Mesothelial cell of epicardium (in vitro differentiated cells): ENCODE data around the gene SERAC1. TPM values are rescaled to one million over a fixed set of nuclear protein-coding genes. Genes with fewer than 3 reads are reported as not detected.

Experiments used
- DNase-seq, 2 experiments: peaks; one replicate each; pipeline ENCODE4 v3.0.0; 2021; ENCODE audit warnings: low spot score in 2 of 2; ENCODE audit not compliant: unreplicated experiment in 2 of 2
- H3K27ac Mint-ChIP-seq: 2 replicates; pipeline ENCODE4 v1.8.0; 2021; ENCODE audit warnings: mixed read lengths
- H3K27me3 Mint-ChIP-seq: 2 replicates; pipeline ENCODE4 v1.8.0; 2021; ENCODE audit warnings: low read depth, mixed read lengths
- H3K36me3 Mint-ChIP-seq: 2 replicates; pipeline ENCODE4 v1.8.0; 2021; ENCODE audit warnings: mixed read lengths
- H3K4me1 Mint-ChIP-seq: 2 replicates; pipeline ENCODE4 v1.8.0; 2021; ENCODE audit warnings: mixed read lengths
- H3K4me3 Mint-ChIP-seq: 2 replicates; pipeline ENCODE4 v1.8.0; 2021; ENCODE audit warnings: mild to moderate bottlenecking, moderate library complexity, mixed read lengths
- H3K9me3 Mint-ChIP-seq: 2 replicates; pipeline ENCODE4 v1.8.0; 2021; ENCODE audit warnings: mixed read lengths
- total RNA-seq: library from RNA; stranded (reverse); gene quantifications from 3 replicates; pipeline ENCODE4 v1.2.1, GENCODE V29; 2021
- TF ChIP-seq, protein P1 (sequence below): fragments of 200-600 bp; sonication (generic); IDR thresholded peaks from one replicate; pipeline ENCODE4 v1.5.0; 2021; ENCODE audit warnings: antibody characterized with exemption; ENCODE audit not compliant: unreplicated experiment

SERAC1 gene
- total RNA-seq, 1 donor from 2014 or later: 9.8 TPM

- peaks cover 27% of the 10 kb centered on the region for H3K36me3 Mint-ChIP-seq
- no peak overlapping the region for H3K27ac Mint-ChIP-seq
Observed at GRCh38 chr6:158071121-158072082, 96.7 kb downstream of the SERAC1 start.

GRCh38 chr6:158070513-158070912, 97.5 kb downstream of the SERAC1 start:
- Mint-ChIP-seq H3K27me3 (no peaks in the 10 kb centered on the region), H3K9me3 (no peaks in the 10 kb centered on the region), H3K36me3 (peaks cover 24% of the 10 kb centered on the region), H3K27ac (no peak overlapping the region), H3K4me3 (no peak overlapping the region), H3K4me1 (peaks cover 2% of the 10 kb centered on the region)
- TF ChIP-seq, protein P1, sequence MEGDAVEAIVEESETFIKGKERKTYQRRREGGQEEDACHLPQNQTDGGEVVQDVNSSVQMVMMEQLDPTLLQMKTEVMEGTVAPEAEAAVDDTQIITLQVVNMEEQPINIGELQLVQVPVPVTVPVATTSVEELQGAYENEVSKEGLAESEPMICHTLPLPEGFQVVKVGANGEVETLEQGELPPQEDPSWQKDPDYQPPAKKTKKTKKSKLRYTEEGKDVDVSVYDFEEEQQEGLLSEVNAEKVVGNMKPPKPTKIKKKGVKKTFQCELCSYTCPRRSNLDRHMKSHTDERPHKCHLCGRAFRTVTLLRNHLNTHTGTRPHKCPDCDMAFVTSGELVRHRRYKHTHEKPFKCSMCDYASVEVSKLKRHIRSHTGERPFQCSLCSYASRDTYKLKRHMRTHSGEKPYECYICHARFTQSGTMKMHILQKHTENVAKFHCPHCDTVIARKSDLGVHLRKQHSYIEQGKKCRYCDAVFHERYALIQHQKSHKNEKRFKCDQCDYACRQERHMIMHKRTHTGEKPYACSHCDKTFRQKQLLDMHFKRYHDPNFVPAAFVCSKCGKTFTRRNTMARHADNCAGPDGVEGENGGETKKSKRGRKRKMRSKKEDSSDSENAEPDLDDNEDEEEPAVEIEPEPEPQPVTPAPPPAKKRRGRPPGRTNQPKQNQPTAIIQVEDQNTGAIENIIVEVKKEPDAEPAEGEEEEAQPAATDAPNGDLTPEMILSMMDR: no peak
- no peak for DNase-seq

More at GRCh38 chr6:158071121-158072082, 96.7 kb downstream of the SERAC1 start:
- TF ChIP-seq, protein P1: no peak
- H3K9me3 Mint-ChIP-seq: no peaks in the 10 kb centered on the region
- no peaks in the 10 kb centered on the region for H3K27me3 Mint-ChIP-seq
- H3K4me1 Mint-ChIP-seq: peaks cover 2% of the 10 kb centered on the region
- no peak for DNase-seq
- no peak overlapping the region for H3K4me3 Mint-ChIP-seq

DNA sequence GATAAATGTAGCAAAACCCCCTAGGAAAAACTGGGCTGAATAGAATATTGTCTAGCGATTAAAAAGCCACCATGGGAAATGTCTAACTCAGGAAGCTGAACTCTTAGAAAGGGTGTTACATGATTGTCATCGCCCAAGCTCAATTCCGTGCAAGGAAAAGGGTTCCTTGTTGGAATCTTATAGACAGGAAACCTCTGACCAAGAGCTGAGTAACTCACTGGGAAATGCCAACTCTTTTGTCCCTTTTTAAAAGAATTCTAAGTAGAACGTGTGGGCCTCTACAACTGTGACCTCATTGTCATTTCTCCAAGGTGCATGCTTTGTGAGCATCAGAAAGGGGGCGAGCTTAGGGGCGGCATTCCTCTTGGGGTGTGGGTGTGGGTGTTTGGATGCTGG, 98.3 kb downstream of the SERAC1 start:
- no peak overlapping the region for H3K4me3 Mint-ChIP-seq
- TF ChIP-seq, protein P1: no peak
- H3K9me3 Mint-ChIP-seq: no peaks in the 10 kb centered on the region
- H3K36me3 Mint-ChIP-seq: peaks cover 26% of the 10 kb centered on the region
- peaks cover 2% of the 10 kb centered on the region for H3K4me1 Mint-ChIP-seq
- H3K27ac Mint-ChIP-seq: no peak overlapping the region
- H3K27me3 Mint-ChIP-seq: no peaks in the 10 kb centered on the region
- no peak for DNase-seq

DNA sequence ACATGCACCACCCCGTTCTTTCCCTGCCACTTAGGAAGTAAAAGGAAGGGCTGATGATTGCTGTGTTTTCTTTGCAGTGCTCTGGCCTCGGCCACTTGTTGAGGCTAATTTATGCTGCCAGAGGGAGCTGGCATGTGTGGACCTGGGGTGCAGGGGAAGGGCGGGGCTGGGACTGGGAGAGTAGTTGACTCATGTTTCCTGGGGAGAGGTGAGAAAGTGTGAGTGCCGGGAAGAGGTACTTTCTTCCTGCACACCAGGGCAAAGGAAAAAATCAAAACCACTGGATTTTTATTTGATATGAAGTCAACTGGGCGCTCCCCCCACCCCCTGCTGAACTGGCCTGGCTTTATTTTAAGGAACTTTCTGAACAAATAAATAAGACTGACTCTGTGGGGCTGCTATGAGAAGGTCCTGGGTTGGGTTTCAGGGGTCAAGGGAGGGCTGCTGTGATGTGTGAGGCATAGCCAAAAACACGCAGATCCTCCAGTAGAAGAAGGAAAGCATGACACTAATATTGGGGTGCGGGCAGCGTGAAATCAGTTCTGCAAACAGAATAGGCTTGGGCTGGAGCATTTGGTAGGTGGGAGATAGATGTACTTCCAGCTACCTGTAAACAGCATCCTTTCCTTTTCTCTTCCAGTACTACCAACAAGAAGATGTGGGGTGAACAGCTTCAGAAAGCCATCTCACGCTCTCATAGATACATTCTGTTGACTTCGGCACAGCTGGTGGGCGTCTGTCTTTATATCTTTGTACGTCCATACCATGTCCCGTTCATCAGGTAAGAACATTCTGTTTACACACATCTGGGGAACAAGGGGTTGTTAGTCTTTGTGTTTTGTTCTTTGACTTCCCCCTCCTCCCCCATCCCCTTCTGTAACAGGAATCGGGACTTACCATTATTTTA, 98.9 kb downstream of the SERAC1 start:
- Mint-ChIP-seq H3K27me3 (no peaks in the 10 kb centered on the region), H3K4me1 (peaks cover 2% of the 10 kb centered on the region), H3K27ac (no peak overlapping the region), H3K9me3 (no peaks in the 10 kb centered on the region), H3K4me3 (no peak overlapping the region), H3K36me3 (peaks cover 21% of the 10 kb centered on the region)
- TF ChIP-seq, protein P1: no peak
- no peak for DNase-seq

DNA sequence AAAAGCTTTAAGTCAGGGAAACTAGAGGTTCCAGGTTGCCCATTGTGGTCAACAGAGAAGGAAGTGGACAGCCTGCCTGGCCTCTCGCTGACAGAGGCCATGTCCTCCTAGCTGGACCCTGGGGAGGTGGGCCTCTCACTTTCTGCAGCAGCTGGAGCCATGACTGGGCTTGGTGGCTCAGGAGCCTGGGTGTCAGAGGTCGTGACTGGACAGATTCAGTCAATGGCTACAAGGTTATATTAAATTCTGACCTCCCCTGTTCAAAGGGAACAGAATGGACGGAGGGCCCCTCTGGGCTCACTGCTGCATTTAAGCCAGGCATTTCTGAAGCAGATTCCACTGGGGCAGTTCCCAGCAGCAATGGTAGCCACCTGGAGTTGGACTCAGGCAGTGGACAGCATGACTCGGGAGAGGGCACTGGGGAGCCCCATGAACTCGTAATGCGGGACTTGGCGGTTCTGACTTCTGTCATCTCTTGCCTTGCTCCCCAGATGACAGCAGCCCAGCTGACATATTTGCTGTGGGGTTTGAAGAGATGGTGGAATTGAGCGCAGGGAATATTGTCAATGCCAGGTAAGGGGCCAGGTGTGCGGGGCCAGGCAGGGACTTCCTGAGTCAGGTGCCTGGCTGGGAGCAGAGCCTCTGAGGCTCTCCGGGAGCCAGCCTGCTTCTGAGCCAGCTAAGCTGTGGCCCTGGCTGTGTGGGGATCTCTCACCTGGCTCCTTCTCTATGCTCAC, 99.7 kb downstream of the SERAC1 start:
- Mint-ChIP-seq H3K36me3 (peaks cover 21% of the 10 kb centered on the region), H3K4me1 (peaks cover 2% of the 10 kb centered on the region), H3K27ac (no peak overlapping the region), H3K4me3 (no peak overlapping the region), H3K27me3 (no peaks in the 10 kb centered on the region), H3K9me3 (no peaks in the 10 kb centered on the region)
- TF ChIP-seq, protein P1: no peak
- no peak for DNase-seq
